ENCODE measurements around the gene ANKRD26. TPM values are rescaled to one million over a fixed set of nuclear protein-coding genes. Genes with fewer than 3 reads are reported as not detected.
"Not testable (repeated sequence)": the region's sequence is repeated elsewhere in the genome, so short reads cannot be mapped to it uniquely, and the experiment has no call there.

Gene ANKRD26
- total RNA-seq, 6 experiments from 2014 or later = 7.1 to 8.7 (median 7.7) TPM

DNA sequence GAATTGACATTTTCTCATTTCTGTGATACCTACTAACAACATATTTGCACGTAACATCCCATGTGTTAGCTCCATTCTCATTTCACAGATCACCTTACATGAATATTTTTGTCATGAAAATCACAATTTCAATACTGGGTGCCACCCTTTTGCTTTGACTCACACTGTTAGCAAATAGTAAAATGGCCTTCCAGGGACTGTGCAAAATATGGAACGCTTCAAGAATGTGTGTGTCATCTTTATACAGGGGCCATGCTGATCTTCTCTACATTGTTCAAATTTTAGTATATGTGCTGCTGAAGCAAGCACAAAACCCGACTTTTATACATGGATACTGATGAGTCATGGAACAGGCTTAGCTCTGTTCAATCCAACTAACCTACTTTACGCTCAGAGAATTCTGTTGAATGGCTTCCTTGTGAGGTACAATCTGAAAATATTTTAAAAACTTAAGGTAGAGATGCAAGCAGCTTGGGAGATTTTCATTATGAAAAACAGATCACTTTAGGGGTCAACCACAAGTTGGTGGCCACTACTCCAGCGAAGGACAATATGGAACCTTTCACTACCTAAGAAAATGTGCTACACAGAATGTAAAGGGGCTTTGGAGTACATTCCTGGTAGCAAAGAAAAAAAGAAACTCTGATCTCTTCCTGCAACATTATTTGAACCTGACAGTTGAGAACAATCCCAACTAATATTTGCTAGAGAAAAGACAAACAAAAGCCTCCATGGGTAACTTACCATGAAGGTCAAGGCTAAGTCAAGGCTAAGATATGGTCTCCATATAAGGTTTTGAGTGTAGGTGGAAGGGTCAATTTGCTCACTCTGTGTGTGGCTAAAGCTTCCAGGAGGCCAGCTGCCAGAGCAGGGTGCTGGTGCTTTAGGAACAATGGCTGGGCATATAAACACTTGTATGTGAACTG, 11.9 kb downstream of the ANKRD26 start:
- H3K9me3 Mint-ChIP-seq = no peaks in the 10 kb centered on the region
- DNase-seq = no peak
- H3K27ac Mint-ChIP-seq = no peak overlapping the region
- H3K4me3 Mint-ChIP-seq = no peak overlapping the region
- no peaks in the 10 kb centered on the region for H3K27me3 Mint-ChIP-seq (ENCODE audit: insufficient read depth)
- peaks cover 7% of the 10 kb centered on the region; the same call in 1 of the 2 replicates for H3K4me1 Mint-ChIP-seq (ENCODE audit: low read depth)
- TF ChIP-seq, protein P1, sequence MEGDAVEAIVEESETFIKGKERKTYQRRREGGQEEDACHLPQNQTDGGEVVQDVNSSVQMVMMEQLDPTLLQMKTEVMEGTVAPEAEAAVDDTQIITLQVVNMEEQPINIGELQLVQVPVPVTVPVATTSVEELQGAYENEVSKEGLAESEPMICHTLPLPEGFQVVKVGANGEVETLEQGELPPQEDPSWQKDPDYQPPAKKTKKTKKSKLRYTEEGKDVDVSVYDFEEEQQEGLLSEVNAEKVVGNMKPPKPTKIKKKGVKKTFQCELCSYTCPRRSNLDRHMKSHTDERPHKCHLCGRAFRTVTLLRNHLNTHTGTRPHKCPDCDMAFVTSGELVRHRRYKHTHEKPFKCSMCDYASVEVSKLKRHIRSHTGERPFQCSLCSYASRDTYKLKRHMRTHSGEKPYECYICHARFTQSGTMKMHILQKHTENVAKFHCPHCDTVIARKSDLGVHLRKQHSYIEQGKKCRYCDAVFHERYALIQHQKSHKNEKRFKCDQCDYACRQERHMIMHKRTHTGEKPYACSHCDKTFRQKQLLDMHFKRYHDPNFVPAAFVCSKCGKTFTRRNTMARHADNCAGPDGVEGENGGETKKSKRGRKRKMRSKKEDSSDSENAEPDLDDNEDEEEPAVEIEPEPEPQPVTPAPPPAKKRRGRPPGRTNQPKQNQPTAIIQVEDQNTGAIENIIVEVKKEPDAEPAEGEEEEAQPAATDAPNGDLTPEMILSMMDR (IDR thresholded peaks at IDR 0.05) = no peak
- peaks cover 17% of the 10 kb centered on the region for H3K36me3 Mint-ChIP-seq (ENCODE audit: low read depth)

- H3K4me3 Mint-ChIP-seq = no peak overlapping the region
- H3K27ac Mint-ChIP-seq = no peak overlapping the region
- TF ChIP-seq, protein P1 (IDR thresholded peaks at IDR 0.05) = peak; percentile 21; the same call in 1 of the 2 replicates
- H3K9me3 Mint-ChIP-seq = no peaks in the 10 kb centered on the region
- H3K27me3 Mint-ChIP-seq (ENCODE audit: insufficient read depth) = no peaks in the 10 kb centered on the region; the same call in 1 of the 2 replicates
- no peak for DNase-seq
- 0 out of 2 replicates have a peak, but pooled peaks cover 4% of the 10 kb centered on the region for H3K4me1 Mint-ChIP-seq (ENCODE audit: low read depth)
- H3K36me3 Mint-ChIP-seq (ENCODE audit: low read depth) = peaks cover 33% of the 10 kb centered on the region
Observed at GRCh38 chr10:27072436-27073114, 27.7 kb downstream of the ANKRD26 start.

GRCh38 chr10:27068217-27068891, 31.9 kb downstream of the ANKRD26 start:
- TF ChIP-seq, protein P1 (IDR thresholded peaks at IDR 0.05) = no peak
- no peak overlapping the region for H3K4me3 Mint-ChIP-seq
- peaks cover 18% of the 10 kb centered on the region for H3K36me3 Mint-ChIP-seq (ENCODE audit: low read depth)
- no peak for DNase-seq
- no peaks in the 10 kb centered on the region for H3K4me1 Mint-ChIP-seq (ENCODE audit: low read depth)
- H3K27me3 Mint-ChIP-seq (ENCODE audit: insufficient read depth) = no peaks in the 10 kb centered on the region; the same call in 1 of the 2 replicates
- no peaks in the 10 kb centered on the region for H3K9me3 Mint-ChIP-seq
- no peak overlapping the region; the same call in 1 of the 2 replicates for H3K27ac Mint-ChIP-seq

DNA sequence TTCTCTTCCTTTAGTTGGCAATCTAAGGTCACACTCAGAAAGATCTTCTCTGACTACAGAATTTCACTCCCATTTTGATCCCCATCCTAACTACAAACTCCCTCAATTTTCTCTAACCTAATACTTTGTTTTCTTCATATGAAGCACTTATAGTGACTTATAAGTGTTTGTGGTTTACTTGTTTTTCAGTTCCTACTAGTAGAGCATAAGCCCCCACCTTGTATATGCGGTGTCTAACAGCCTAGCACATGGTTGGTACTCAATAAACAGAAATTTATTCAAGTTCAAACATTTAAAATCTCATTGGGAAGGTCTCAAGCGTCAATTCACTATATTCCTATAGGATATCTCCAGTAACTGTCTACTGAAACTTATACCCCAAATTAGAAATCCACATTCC, 35.2 kb downstream of the ANKRD26 start:
- Mint-ChIP-seq H3K9me3 (no peaks in the 10 kb centered on the region), H3K27me3 (ENCODE audit: insufficient read depth) (no peaks in the 10 kb centered on the region), H3K4me3 (no peak overlapping the region), H3K4me1 (ENCODE audit: low read depth) (no peaks in the 10 kb centered on the region), H3K36me3 (ENCODE audit: low read depth) (peaks cover 30% of the 10 kb centered on the region), H3K27ac (no peak overlapping the region)
- TF ChIP-seq, protein P1 (IDR thresholded peaks at IDR 0.05) = no peak
- DNase-seq = no peak

GRCh38 chr10:27052656-27053055, 47.6 kb downstream of the ANKRD26 start:
- no peaks in the 10 kb centered on the region for H3K9me3 Mint-ChIP-seq
- H3K27ac Mint-ChIP-seq = no peak overlapping the region
- 0 out of 2 replicates have a peak, but pooled peaks cover 4% of the 10 kb centered on the region for H3K36me3 Mint-ChIP-seq (ENCODE audit: low read depth)
- no peaks in the 10 kb centered on the region for H3K27me3 Mint-ChIP-seq (ENCODE audit: insufficient read depth)
- TF ChIP-seq, protein P1 (IDR thresholded peaks at IDR 0.05) = no peak
- no peak for DNase-seq
- H3K4me1 Mint-ChIP-seq (ENCODE audit: low read depth) = no peaks in the 10 kb centered on the region
- H3K4me3 Mint-ChIP-seq = no peak overlapping the region

- H3K27ac Mint-ChIP-seq; H3K27me3 Mint-ChIP-seq (ENCODE audit: insufficient read depth); H3K4me3 Mint-ChIP-seq; DNase-seq; H3K9me3 Mint-ChIP-seq: not testable (repeated sequence)
- H3K36me3 Mint-ChIP-seq (ENCODE audit: low read depth) = peaks cover 12% of the 10 kb centered on the region
- H3K4me1 Mint-ChIP-seq (ENCODE audit: low read depth) = peaks cover 12% of the 10 kb centered on the region
Observed at GRCh38 chr10:27045247-27045646, 55.0 kb downstream of the ANKRD26 start.
